Mesodermal cell (in vitro differentiated cells): ENCODE results near the gene RPTN. TPM values are rescaled to one million over a fixed set of nuclear protein-coding genes. Genes with fewer than 3 reads are reported as not detected.

Source experiments
- H3K27ac ChIP-seq: 2 replicates; pipeline ENCODE4 v1.7.0; 2013; ENCODE audit warnings: mild to moderate bottlenecking, low read depth, low read length, moderate library complexity; ENCODE audit not compliant: severe bottlenecking
- H3K36me3 ChIP-seq: 2 replicates; pipeline ENCODE4 v1.7.1; 2013; ENCODE audit warnings: mild to moderate bottlenecking, low read length, moderate library complexity; ENCODE audit not compliant: control insufficient read depth, insufficient read depth
- H3K4me1 ChIP-seq: one replicate; pipeline ENCODE4 v1.7.1; 2013; ENCODE audit warnings: mild to moderate bottlenecking, low read length; ENCODE audit not compliant: insufficient read depth, control insufficient read depth, poor library complexity, severe bottlenecking
- H3K4me3 ChIP-seq: 2 replicates; pipeline ENCODE4 v1.7.0; 2013; ENCODE audit warnings: low read length, control low read depth, mild to moderate bottlenecking; ENCODE audit not compliant: insufficient read depth, poor library complexity, severe bottlenecking; ENCODE audit errors: extremely low read depth
- H3K9me3 ChIP-seq: 2 replicates; pipeline ENCODE4 v1.7.1; 2013; ENCODE audit warnings: mild to moderate bottlenecking, low read length, moderate library complexity; ENCODE audit not compliant: control insufficient read depth
- WGBS, 2 experiments: methylation state at CpG; one replicate each; pipeline ENCODE4 v1.1.5; 2013; ENCODE audit warnings: missing lambda C conversion rate in 2 of 2; ENCODE audit not compliant: insufficient coverage in 2 of 2; 5-methylcytosine and 5-hydroxymethylcytosine counted together
- polyA plus RNA-seq, 2 experiments: library from polyadenylated mRNA; stranded (reverse); fragments of 50-300 nt; gene quantifications; one replicate each; pipeline ENCODE4 v1.2.3, GENCODE V29; 2013

The RPTN gene, protein sequence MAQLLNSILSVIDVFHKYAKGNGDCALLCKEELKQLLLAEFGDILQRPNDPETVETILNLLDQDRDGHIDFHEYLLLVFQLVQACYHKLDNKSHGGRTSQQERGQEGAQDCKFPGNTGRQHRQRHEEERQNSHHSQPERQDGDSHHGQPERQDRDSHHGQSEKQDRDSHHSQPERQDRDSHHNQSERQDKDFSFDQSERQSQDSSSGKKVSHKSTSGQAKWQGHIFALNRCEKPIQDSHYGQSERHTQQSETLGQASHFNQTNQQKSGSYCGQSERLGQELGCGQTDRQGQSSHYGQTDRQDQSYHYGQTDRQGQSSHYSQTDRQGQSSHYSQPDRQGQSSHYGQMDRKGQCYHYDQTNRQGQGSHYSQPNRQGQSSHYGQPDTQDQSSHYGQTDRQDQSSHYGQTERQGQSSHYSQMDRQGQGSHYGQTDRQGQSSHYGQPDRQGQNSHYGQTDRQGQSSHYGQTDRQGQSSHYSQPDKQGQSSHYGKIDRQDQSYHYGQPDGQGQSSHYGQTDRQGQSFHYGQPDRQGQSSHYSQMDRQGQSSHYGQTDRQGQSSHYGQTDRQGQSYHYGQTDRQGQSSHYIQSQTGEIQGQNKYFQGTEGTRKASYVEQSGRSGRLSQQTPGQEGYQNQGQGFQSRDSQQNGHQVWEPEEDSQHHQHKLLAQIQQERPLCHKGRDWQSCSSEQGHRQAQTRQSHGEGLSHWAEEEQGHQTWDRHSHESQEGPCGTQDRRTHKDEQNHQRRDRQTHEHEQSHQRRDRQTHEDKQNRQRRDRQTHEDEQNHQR
- polyA plus RNA-seq (2013, experiment 1 of 2), result not detected
- not detected for polyA plus RNA-seq (2013, experiment 2 of 2)

GRCh38 chr1:152159144-152159543, at the start of gene RPTN:
RPTN (minus strand) TSS chr1:152159228; CDS start chr1:152157889, 1,339 bp downstream.
- WGBS, 2 experiments, result no CpG with 5 or more reads among the region's 1 CpG
- Histone ChIP-seq H3K9me3 (peaks cover 2% of the 10 kb centered on the region), H3K27ac (no peak within 1 kb of the TSS), H3K4me1 (no peaks in the 10 kb centered on the region), H3K36me3 (no peaks in the 10 kb centered on the region), H3K4me3 (no peak within 1 kb of the TSS)

- Histone ChIP-seq H3K36me3 (no peaks in the 10 kb centered on the region), H3K4me1 (no peaks in the 10 kb centered on the region), H3K9me3 (peaks cover 15% of the 10 kb centered on the region), H3K4me3 (no peak overlapping the region), H3K27ac (no peak overlapping the region)
These were observed 40.0 kb upstream of the RPTN start for GRCh38 chr1:152198982-152199381.

GRCh38 chr1:152197361-152197941, 38.4 kb upstream of the RPTN start:
- H3K9me3 ChIP-seq, result peaks cover 3% of the 10 kb centered on the region
- H3K27ac ChIP-seq, result no peak overlapping the region
- no peaks in the 10 kb centered on the region for H3K36me3 ChIP-seq
- no peaks in the 10 kb centered on the region for H3K4me1 ChIP-seq
- H3K4me3 ChIP-seq, result no peak overlapping the region

DNA sequence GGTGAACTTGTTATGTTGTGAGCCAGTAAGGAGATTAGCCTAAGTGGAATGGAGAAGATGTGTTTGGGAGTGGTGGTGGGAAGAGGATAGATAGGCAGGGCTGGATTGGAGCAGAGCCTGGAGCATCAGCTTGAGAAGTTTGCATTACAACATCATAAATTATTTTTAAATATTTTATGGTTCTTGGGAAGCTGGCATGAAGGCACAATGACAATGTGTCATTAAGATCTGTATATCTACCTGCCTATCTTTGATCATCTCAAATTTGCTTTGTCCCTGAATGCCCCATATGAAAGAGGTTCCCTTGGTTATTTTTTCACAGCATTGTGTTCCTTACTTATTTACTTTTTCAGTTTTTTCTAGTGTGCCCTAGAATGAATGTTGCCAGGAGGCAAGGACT, 32.7 kb upstream of the RPTN start:
- Histone ChIP-seq H3K9me3 (no peaks in the 10 kb centered on the region), H3K4me3 (no peak overlapping the region), H3K4me1 (no peaks in the 10 kb centered on the region), H3K27ac (no peak overlapping the region), H3K36me3 (no peaks in the 10 kb centered on the region)

- 50 to 68% methylated on average over 5 of the region's 5 CpGs for WGBS, 2 experiments
- Histone ChIP-seq H3K4me3 (no peak overlapping the region), H3K9me3 (no peaks in the 10 kb centered on the region), H3K4me1 (no peaks in the 10 kb centered on the region), H3K27ac (no peak overlapping the region), H3K36me3 (no peaks in the 10 kb centered on the region)
These were observed 32.2 kb upstream of the RPTN start for GRCh38 chr1:152191260-152191659.

DNA sequence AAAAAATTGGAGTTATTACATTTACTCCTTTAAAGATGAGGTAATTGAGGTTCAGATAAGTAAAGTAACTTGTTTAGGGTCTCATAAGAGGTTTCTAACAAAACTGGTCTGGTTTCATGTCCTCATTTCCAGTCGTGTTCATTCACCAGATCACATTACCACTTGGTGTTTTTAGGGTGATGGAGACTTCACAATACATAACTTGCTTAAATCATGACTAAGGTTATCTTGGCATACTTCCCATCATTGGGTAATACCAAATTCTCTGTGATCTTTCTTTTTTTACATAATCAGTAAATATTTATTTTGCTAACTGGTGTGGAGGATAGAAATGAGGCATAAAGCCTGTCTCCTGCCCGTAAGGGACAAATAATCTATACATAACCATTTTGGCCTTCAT, 31.6 kb upstream of the RPTN start:
- 50 to 60% methylated on average over 1 to 2 of the region's 2 CpGs for WGBS, 2 experiments
- Histone ChIP-seq H3K4me1 (no peaks in the 10 kb centered on the region), H3K27ac (no peak overlapping the region), H3K9me3 (no peaks in the 10 kb centered on the region), H3K36me3 (no peaks in the 10 kb centered on the region), H3K4me3 (no peak overlapping the region)

DNA sequence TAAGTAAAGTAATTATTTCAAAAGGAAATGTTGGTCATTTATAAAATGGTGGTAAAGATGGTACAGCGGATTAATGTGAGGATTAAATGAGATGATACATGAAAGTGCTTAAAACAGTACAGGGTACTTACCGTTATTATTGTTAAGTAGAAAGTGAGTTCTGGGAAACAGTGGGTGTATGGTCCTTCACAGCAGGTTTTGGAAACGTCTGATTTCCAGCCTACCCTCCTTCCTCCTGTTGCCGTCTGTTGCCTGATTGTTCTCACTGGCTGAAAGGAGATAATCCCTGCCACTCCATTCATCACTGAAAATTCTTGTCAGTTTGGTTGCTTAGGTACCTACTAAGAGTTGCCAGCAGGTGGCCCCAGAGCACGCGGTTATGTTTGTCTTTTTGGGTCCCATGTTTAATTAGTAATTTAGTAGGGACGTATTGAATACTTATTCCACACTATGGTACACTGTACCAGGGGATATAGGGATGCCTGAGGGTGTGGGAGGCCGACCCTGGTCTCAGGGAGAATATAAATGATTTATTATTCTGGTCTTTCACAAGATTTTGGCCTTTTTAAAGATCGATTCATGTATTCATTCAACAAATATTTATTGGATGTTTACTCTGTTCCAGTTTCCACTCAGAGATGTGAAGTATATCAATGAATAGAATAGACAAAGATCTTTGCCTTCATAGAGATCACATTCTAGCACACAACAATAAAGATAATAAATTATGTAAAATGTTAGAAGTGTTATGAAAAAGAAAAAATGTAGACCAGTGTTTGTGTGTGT, 30.8 kb upstream of the RPTN start:
- Histone ChIP-seq H3K4me3 (no peak overlapping the region), H3K27ac (no peak overlapping the region), H3K4me1 (no peaks in the 10 kb centered on the region), H3K36me3 (no peaks in the 10 kb centered on the region), H3K9me3 (no peaks in the 10 kb centered on the region)
- 55 to 70% methylated on average over 3 of the region's 9 CpGs for WGBS, 2 experiments

GRCh38 chr1:152188673-152189591, 29.9 kb upstream of the RPTN start:
- WGBS, 2 experiments, result 84% methylated on average over 50 to 60 of the region's 62 CpGs

DNA sequence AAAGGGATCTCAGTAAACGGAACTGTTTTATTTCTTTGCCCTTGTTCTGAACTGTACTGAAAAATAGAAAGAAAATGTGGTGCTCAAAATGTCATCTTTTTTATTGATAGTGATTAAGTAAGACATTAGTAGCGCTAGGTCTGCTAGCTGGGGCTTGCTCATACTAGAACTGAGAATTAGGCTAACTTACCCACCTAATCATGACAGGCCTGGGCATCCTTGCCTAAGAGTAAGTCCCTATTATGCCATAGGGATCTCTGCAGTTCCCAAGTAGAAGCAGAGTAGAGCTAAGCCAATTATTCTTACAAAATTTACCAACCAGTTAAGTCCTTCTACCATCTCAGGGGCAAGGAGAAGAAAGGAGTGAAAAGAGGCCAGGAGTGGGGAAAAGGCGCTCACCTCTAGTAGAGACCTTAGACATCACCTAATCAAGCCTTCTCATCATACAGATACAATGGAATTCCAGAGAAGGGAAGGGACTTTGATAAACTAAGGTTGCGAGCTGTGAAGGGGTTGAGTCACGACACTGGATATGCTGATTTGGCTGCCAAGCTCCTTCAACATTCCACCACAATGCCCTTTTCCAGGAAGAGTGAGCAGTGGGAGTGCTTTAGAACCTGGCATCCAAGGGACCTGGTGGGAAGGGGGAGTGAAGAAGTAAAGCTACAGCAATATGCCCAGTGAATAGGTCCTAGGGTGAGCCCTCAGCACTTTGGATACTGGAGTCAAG, 27.7 kb upstream of the RPTN start:
- H3K4me1 ChIP-seq, result peaks cover 3% of the 10 kb centered on the region
- 56 to 67% methylated on average over 1 of the region's 5 CpGs for WGBS, 2 experiments

More at GRCh38 chr1:152188673-152189591, 29.9 kb upstream of the RPTN start:
- no peaks in the 10 kb centered on the region for H3K36me3 ChIP-seq
- no peak overlapping the region for H3K27ac ChIP-seq
- no peaks in the 10 kb centered on the region for H3K4me1 ChIP-seq
- no peak overlapping the region for H3K4me3 ChIP-seq
- H3K9me3 ChIP-seq, result no peaks in the 10 kb centered on the region

More for the DNA sequence above, 27.7 kb upstream of the RPTN start:
- Histone ChIP-seq H3K27ac (no peak overlapping the region), H3K36me3 (no peaks in the 10 kb centered on the region), H3K4me3 (no peak overlapping the region), H3K9me3 (no peaks in the 10 kb centered on the region)
